ENCODE measurements around the gene ASTL. TPM values are rescaled to one million over a fixed set of nuclear protein-coding genes. Genes with fewer than 3 reads are reported as not detected.

The ASTL gene
- total and polyA plus RNA-seq, 2 of the 13 experiments (the other 11 are each of a cell fraction or from before 2014, with no cell fraction given): not detected

DNA sequence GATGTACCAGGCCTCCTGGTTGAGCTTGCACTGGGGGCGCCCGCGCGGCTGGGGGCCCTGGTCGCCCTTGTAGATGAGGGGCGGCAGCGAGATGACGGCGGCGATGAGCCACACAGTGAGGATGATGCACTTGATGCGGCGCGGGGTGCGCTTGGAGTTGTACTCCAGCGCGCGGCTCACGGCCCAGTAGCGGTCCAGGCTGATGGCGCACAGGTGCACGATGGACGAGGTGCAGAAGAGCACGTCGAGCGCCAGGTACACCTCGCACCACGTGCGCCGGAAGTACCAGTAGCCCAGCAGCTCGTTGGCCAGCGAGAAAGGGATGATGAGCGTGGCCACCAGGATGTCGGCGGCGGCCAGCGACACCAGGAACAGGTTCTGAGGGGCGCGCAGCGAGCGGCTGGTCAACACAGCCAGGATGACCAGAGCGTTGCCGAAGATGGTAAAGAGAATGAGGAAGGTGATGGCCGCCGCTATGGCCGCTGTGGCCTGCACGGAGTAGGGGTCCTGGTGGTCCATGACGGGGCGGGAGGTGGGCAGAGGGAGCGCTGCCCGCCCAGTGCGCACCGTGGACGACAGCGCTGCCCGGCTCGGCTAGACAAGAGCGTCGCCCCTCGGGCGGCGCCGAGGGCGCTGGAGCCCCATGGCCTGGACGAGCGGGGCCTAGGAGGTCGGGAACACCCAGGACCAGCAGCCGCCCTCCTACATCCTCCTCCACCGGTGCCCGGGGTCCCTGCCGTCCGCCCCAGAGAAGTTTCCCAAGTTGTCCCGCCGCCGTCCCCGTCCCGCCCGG is 22.5 kb downstream of the ASTL start:
- ATAC-seq: no peak
- 0 out of 2 replicates have a peak, but pooled peaks cover 5% of the 10 kb centered on the region for H3K4me1 ChIP-seq (ENCODE audit: insufficient read depth, low read length)
- peak overlapping the region; percentile 78; the same call in 1 of the 2 replicates for H3K4me2 ChIP-seq (ENCODE audit: low read depth, low read length)
- intact Hi-C loops (cut with micrococcal nuclease; ENCODE audit: unreplicated experiment): loop anchor here (10.0 kb wide), 2 partner anchors 51 to 91 kb away; no protein-coding TSS in a partner anchor
- no peaks in the 10 kb centered on the region for H3K79me2 ChIP-seq (ENCODE audit: insufficient read depth, low read length)
- FAIRE-seq: no peak
- no TSS peak for BruUV-seq (replicated peaks)
- H2AFZ ChIP-seq (ENCODE audit: low read length): no peak overlapping the region
- H3K36me3 ChIP-seq (replicated peaks in 1 of 2; ENCODE audit: control insufficient read depth in 1 of 2, insufficient read depth in 2 of 2, low read length in 2 of 2): no peaks in the 10 kb centered on the region
- peak overlapping the region in 1 of 3 experiments; percentile 76; a peak in 1 of 6 replicates for H3K4me3 ChIP-seq (replicated peaks in 1 of 3; ENCODE audit: insufficient read depth in 1 of 3, low read depth in 2 of 3, low read length in 3 of 3)
- TF ChIP-seq ZNF225 (CRISPR knock-in tag; IDR thresholded peaks at IDR 0.05) (0 out of 2 replicates have a peak, but pooled peaks have one; percentile 8), MTA1 (CRISPR knock-in tag; IDR thresholded peaks at IDR 0.05; ENCODE audit: borderline replicate concordance) (no peak)
- 91% methylated on average over 74 of the region's 77 CpGs for WGBS (ENCODE audit: low lambda C conversion rate)
- ChIA-PET POLR2A (no interaction called here), CTCF (ENCODE audit: low intra/inter-chr PET ratio, low total read pairs) (interaction anchor here (1.3 to 2.4 kb wide), 3 partner anchors 93 to 123 kb away, joined by 3 to 13 read pairs (median 11); no protein-coding TSS in a partner anchor)
- in situ Hi-C loops (cut with HindIII; ENCODE audit: extremely low pct_ligation_motif_present, low pct_unique_long_range_greater_than_20kb): loop anchor here (25.0 kb wide), 2 partner anchors 104 to 279 kb away; no protein-coding TSS in a partner anchor
- H3K9me3 ChIP-seq (ENCODE audit: low read length): no peaks in the 10 kb centered on the region
- H3K27me3 ChIP-seq (ENCODE audit: control insufficient read depth in 1 of 2, insufficient read depth in 2 of 2, low read length in 2 of 2): peaks cover 22 to 59% of the 10 kb centered on the region in 2 experiments
- H3K9ac ChIP-seq (ENCODE audit: insufficient read depth, low read depth, low read length): no peak overlapping the region
- DNase-seq (ENCODE audit: low spot score): no peak
- H4K20me1 ChIP-seq (ENCODE audit: insufficient read depth, low read length): no peaks in the 10 kb centered on the region
- no peak overlapping the region for H3K27ac ChIP-seq (ENCODE audit: extremely low read length, insufficient read depth, low read length)

- Histone ChIP-seq H3K9me3 (ENCODE audit: low read length) (no peaks in the 10 kb centered on the region), H4K20me1 (ENCODE audit: insufficient read depth, low read length) (no peaks in the 10 kb centered on the region), H2AFZ (ENCODE audit: low read length) (no peak overlapping the region), H3K79me2 (ENCODE audit: insufficient read depth, low read length) (no peaks in the 10 kb centered on the region), H3K4me2 (ENCODE audit: low read depth, low read length) (no peak overlapping the region), H3K27me3 (ENCODE audit: control insufficient read depth in 1 of 2, insufficient read depth in 2 of 2, low read length in 2 of 2) (peaks cover 22 to 51% of the 10 kb centered on the region in 2 experiments; a peak in 4 of 5 replicates), H3K4me3 (replicated peaks in 1 of 3; ENCODE audit: insufficient read depth in 1 of 3, low read depth in 2 of 3, low read length in 3 of 3) (no peak overlapping the region), H3K9ac (ENCODE audit: insufficient read depth, low read depth, low read length) (no peak overlapping the region), H3K36me3 (replicated peaks in 1 of 2; ENCODE audit: control insufficient read depth in 1 of 2, insufficient read depth in 2 of 2, low read length in 2 of 2) (no peaks in the 10 kb centered on the region), H3K27ac (ENCODE audit: extremely low read length, insufficient read depth, low read length) (no peak overlapping the region), H3K4me1 (ENCODE audit: insufficient read depth, low read length) (0 out of 2 replicates have a peak, but pooled peaks cover 5% of the 10 kb centered on the region)
- intact Hi-C loops (cut with micrococcal nuclease; ENCODE audit: unreplicated experiment) (loop anchor here (10.0 kb wide), 2 partner anchors 50 to 90 kb away; no protein-coding TSS in a partner anchor), in situ Hi-C loops (cut with HindIII; ENCODE audit: extremely low pct_ligation_motif_present, low pct_unique_long_range_greater_than_20kb) (loop anchor here (25.0 kb wide), 2 partner anchors 103 to 278 kb away; no protein-coding TSS in a partner anchor)
- ATAC-seq (no peak), FAIRE-seq (no peak), DNase-seq (ENCODE audit: low spot score) (no peak)
- CTCF ChIA-PET (ENCODE audit: low intra/inter-chr PET ratio, low total read pairs): no interaction called here
- POLR2A ChIA-PET: no interaction called here
- BruUV-seq (replicated peaks): no TSS peak
- TF ChIP-seq EP300 (IDR thresholded peaks at IDR 0.05; ENCODE audit: low read depth in 2 of 2, low read length in 2 of 2): no peak
- TF ChIP-seq EP300 (CRISPR knock-in tag; IDR thresholded peaks at IDR 0.05; ENCODE audit: borderline replicate concordance): no peak
- TF ChIP-seq, protein P1, sequence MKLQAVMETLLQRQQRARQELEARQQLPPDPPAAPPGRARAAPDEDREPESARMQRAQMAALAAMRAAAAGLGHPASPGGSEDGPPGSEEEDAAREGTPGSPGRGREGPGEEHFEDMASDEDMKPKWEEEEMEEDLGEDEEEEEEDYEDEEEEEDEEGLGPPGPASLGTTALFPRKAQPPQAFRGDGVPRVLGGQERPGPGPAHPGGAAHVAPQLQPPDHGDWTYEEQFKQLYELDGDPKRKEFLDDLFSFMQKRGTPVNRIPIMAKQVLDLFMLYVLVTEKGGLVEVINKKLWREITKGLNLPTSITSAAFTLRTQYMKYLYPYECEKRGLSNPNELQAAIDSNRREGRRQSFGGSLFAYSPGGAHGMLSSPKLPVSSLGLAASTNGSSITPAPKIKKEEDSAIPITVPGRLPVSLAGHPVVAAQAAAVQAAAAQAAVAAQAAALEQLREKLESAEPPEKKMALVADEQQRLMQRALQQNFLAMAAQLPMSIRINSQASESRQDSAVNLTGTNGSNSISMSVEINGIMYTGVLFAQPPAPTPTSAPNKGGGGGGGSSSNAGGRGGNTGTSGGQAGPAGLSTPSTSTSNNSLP (IDR thresholded peaks at IDR 0.05; ENCODE audit: low read depth, low read length): no peak
- TF ChIP-seq XBP1 (CRISPR knock-in tag; IDR thresholded peaks at IDR 0.05): no peak
- WGBS (ENCODE audit: low lambda C conversion rate): 68% methylated on average over 21 of the region's 24 CpGs
Measured at GRCh38 chr2:96114903-96115581, 23.3 kb downstream of the ASTL start.
